GM19193 (cell line): ENCODE measurements around the gene COL6A5.

ENCODE experiments used
- POLR2A ChIP-seq: IDR thresholded peaks from 4 replicates; pipeline ENCODE4 v1.6.1; 2011; ENCODE audit not compliant: insufficient read depth, insufficient read length; ENCODE audit errors: extremely low read depth

Gene COL6A5

DNA sequence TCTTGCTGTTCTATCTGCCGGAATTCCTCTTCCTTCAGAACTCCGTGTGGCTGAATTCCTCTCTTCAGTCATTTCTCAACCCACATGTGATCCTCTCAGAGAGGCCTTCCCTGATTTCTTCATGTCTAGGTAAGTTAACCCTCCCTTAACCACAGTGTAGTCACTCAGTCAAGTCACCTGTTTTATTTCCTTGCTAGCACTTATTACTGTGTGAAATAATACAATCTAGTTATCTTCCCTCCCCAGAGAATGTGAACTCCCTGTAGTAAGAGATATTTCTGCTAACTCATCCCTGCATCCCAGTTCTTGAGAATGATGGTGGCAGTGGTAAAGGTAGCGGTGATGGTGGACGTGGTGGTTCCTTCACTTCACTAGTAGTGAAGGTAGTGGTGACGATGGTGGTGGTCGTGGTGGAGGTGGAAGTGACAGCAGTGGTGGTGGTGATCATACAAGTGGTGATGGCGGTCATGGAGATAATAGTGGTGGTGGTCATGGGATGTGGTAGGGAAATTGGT, 33.3 kb downstream of the COL6A5 start:
- no peak for TF ChIP-seq POLR2A

DNA sequence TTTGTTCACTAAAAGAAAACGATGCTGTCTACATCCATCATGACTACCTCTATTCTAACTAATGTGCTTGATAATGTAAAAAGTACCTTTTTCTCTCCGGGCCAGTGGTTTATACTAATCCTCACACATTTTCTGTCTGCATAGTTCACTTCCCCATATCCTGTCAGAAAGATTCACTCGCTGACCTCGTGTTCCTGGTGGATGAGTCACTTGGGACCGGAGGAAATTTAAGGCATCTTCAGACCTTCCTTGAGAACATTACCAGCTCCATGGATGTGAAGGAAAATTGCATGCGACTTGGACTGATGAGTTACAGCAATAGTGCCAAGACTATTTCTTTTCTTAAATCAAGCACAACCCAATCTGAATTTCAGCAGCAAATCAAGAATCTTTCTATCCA, 33.8 kb downstream of the COL6A5 start:
- no peak for TF ChIP-seq POLR2A

DNA sequence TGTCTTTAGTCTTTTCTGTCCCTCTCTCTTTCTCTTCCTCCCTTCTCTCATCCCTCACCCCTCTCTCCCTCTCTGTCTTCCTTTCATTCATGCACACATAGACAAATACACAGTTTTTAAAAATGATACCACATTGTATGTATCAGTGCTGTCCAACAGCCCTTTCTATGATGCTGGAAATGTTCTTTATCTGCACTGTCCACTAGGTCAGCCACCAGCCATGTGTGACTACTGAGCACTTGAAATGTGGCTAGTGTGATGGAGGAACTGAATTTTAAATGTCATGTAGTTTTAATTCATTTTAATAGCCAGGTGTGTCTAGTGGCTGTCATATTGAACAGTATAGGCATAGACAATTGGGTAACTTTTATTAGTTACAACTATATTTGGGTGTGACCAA, 34.9 kb downstream of the COL6A5 start:
- no peak for TF ChIP-seq POLR2A

DNA sequence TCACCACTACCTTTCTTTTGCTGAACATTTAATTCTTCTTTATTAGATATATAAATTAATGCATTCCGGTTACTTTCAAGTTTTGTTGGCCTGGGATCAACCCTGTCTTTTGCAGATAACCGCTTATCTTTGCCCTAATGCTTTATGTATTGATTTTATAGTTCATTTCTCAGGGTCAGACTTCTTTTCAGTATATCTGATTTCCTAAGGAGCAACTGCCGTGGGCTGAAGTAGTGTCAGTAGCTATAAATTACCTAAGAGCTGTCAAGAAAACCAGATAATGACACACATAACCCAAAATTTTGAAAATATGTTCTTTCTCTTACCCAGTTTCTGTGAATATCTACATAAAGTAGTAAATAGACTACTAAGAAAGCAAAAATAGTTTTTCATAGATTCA, 38.0 kb downstream of the COL6A5 start:
- TF ChIP-seq POLR2A, result no peak

DNA sequence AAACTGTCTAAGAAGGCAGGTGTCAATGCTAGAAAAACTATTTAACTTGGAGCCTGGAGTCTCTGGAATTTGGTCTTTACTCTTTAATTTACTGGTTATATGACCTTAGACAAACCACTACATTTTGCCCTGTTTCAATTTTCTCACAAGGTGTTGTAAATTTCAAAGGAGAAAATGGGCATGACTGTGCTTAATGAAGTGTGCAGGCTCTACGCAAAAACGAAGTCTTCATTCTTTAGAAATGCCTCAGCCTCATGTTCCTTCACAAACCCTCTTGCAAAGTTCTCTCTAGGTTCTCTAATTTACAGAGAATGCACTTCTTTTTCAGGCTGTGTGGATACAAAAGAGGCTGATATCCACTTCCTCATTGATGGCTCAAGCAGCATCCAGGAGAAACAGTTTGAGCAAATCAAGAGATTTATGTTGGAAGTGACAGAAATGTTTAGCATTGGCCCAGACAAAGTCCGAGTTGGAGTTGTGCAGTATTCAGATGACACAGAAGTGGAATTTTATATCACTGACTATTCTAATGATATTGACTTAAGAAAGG, 39.1 kb downstream of the COL6A5 start:
- no peak for TF ChIP-seq POLR2A

DNA sequence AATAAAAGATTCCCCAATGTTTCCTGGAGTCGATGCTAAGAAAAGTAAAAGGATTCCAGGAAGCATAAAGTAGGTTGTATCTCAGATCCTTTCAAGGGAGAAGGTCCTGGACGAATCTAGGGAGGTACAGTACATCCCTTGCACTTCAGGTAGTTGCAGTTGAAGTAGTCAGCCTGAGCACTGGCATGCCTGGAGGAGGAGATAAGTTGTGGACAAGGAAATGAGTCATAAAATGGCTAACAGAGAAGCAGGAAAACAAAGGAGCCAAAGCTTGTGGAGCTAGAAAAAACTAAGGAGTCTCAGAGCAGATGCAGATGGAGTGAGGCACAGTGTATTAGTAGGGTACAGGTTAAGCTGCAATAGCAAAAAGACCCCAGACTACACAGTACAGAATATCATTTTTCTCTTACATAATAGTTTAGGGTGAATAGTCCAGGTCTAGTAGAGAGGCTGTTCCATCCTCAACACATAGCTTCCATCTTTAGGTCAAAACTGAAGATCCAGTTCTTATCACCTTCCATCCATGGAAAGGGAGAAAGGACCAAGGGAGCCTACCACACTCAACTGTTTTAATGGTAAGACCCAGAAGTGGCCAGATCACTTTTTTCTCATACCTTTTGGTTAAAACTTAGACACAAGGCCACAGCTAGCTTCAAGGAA, 41.3 kb downstream of the COL6A5 start:
- TF ChIP-seq POLR2A, result no peak

DNA sequence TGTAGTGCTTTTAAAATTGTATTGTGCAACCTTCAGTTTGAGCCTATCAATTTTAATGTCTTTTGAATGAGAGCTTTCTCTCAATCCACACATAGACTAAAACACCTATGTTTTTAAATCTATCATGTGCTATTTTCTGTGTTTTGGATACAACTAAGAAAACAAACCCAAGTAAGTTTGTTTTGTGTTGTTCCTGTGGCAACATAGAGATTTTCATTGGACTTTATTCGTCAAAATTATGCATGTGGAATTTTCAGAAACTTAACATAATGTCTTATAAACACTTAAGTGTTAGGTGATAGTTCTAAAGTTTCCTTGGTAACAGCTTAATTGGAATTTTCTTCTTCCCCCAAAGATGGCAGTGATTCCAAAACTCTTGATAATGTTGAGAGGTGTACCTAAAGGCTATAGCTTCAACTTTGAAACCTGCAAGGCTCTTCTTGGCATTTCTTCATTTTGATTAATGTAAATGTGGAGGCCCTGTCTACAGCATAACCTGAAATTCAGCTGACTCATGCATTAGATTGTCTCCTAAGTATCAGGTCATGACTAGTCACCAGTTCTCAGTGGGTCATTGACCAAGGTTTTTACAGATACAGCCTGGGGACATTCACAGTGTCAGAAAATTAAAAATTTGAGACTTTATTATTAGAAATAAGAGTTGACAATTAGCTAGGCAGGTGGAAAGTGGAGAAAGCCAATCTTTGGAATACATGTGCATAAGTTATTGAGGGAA, 44.4 kb downstream of the COL6A5 start:
- TF ChIP-seq POLR2A, result no peak

DNA sequence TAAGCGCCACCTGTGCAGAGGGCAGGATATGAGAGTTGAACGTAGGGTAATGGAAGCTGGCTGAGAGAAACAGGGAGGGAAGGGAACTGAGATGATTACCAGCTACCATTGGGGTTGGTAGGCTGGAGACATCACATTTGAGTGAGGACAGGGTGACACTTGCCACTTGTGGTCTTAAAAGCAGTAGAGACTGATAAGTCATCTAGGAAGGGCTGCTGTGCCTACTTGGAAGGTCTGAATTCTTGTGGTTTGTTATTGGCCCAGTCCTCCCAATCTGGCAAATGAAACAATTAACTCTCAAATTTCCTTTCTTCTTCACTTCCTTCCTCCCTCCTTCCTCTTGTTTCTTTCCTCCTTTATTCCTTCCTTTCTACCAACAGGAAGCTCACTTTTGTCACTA, 46.8 kb downstream of the COL6A5 start:
- no peak for TF ChIP-seq POLR2A

DNA sequence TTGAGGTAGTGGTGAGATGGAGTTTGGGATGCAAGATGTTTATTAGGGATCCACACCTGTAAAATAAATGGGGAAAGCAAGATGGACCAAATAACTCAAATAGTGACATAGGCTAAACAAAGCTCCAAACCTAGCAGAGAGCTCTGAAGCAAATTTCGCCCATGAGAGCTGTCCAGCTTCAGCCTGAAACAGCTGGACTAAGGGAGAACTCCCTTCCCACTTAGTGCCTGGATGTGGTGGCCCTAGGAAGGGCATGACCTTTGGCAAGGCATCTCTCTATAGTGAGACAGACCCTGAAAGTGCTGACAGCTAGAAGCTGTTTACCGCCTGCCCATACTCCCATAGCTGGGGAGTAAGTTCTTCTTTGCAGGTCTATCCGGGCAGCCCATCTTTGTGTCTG, 48.1 kb downstream of the COL6A5 start:
- no peak for TF ChIP-seq POLR2A

DNA sequence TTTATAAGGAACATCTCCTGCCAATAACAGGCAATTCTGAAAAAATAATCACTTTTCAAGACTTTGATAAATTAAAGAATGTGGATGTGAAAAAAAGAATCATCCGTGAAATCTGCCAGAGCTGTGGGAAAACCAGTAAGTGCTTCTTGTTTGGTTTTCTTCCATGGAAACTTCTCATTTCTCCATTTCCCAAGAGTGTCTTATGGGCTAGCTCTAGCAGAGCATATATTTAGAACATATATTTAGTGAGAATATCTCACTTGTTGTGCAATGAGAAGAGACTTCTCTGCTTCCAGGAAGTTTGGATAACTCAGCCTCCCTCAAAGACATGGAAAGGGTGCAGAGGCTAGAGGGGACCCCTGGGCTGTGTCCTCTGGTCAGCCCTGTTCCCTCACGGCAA, 49.9 kb downstream of the COL6A5 start:
- no peak for TF ChIP-seq POLR2A

DNA sequence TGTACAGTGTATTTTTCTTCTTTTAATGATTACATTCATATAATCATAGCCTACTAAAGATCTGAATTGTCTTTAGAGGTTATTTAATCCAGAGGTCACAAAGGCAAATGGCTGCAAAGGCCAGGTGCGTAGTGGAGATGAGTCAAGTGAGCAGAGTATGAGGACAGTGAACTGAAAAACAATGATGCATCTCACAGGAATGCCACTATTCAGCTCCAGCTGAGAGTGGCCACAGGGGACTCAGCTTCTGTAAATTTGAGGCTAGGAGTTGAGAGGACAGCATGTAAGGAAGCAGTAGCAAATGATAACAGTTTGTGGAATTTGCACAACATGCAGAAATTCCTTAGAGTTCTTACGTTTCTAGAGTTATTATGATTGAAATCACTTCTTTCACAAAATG, 50.4 kb downstream of the COL6A5 start:
- TF ChIP-seq POLR2A, result no peak

DNA sequence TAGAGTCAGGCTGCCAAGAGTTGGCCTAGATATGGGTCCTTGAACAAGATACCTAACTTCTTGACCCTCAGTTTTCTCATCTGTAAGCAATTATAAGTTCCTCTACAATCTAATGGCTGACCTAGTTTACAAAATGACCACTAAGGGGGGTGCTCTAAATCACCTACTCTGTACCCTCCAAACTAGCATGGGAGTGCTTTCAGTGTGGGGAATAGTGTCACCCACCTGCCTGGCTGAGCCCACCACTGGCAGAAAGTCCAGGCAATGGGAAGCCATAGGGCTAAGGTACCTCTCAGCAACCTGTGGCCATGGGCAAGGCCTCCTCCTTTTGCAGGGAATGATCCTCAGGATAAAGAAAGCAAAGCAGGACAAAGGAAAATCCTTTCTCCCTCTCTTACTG, 58.9 kb downstream of the COL6A5 start:
- TF ChIP-seq POLR2A, result no peak

DNA sequence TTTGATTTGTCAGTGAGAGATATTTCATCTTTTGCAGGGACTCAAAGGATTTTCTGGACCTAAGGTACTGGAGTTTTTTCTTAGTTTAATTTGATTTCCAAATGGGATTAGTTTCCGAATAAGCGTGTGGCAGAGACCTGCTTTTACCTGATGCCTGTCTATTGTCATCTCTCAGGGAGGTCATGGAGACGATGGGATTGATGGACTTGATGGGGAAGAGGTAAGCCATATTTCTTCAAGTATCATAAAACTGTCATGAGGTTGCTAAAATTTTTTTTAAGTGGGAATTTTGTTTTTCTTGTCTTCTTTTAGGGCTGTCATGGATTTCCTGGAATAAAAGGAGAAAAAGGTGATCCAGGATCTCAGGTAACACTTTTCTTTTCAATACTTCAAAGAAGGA, 60.5 kb downstream of the COL6A5 start:
- no peak for TF ChIP-seq POLR2A

DNA sequence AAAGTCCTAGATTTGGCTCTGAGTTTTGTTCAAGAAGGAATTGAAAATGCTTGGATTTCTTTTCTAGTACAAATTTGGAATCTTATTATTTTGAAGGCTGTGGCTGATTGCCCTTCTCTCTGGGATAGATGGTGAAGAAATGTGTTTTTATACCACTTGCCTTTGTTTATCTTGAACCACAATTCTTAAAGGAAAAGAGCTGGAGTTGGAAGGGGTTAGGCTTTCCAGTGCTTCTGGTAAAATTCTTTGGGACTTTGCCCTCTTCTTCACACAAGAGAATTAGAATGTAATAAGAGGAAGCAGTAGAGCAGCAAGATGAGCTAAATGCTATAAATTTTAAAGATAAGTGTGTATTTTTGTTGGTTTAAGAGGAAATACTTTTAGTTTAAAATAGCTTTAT, 65.8 kb downstream of the COL6A5 start:
- no peak for TF ChIP-seq POLR2A

DNA sequence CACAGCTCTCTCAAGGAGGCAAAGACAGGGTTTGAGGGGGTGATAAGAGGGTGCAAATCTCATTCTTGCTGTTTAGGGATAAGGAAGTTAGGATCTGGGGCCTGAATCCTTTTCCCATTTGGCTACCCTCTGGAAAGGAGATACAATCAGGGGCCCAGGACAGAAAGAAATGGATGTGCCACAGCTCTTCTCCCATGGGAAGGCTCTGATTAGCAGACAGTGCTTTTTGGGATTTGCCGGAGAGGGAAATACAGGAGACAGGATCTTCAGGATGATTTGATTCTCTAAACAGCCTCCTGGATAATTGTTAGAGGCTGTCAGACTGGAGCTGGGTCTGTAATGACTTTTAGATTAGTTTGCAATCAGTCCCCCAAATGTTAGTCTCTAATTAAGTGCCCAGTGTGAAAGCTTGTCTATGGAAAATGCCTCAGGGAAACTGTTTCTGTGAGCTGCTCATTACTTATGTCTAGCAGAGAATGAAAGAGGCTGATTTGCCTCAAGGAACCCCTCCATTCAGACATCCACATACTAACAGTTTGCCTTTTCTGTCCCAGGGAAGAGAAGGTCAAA, 67.6 kb downstream of the COL6A5 start:
- TF ChIP-seq POLR2A, result no peak

DNA sequence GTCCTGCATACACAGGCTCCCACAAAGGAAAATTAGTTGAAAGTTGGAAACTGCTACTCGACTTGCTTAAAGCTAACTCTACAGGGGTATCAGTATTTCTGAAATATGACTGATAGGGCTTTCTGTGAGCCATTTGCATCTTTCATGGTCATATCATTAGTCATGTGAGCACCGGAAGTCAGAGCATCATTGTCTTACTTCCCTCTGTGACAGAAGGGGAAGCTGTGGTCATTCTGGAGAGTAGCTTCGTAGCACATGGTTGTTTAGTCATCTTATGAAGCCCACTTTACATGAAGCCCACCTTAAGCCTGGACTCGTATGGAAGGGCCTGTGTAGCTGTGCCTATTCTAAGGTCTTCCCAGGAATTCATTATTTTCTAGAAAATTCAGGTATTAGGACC, 69.0 kb downstream of the COL6A5 start:
- no peak for TF ChIP-seq POLR2A
